ENCODE data around the gene CACNA1B.

The CACNA1B gene

DNA sequence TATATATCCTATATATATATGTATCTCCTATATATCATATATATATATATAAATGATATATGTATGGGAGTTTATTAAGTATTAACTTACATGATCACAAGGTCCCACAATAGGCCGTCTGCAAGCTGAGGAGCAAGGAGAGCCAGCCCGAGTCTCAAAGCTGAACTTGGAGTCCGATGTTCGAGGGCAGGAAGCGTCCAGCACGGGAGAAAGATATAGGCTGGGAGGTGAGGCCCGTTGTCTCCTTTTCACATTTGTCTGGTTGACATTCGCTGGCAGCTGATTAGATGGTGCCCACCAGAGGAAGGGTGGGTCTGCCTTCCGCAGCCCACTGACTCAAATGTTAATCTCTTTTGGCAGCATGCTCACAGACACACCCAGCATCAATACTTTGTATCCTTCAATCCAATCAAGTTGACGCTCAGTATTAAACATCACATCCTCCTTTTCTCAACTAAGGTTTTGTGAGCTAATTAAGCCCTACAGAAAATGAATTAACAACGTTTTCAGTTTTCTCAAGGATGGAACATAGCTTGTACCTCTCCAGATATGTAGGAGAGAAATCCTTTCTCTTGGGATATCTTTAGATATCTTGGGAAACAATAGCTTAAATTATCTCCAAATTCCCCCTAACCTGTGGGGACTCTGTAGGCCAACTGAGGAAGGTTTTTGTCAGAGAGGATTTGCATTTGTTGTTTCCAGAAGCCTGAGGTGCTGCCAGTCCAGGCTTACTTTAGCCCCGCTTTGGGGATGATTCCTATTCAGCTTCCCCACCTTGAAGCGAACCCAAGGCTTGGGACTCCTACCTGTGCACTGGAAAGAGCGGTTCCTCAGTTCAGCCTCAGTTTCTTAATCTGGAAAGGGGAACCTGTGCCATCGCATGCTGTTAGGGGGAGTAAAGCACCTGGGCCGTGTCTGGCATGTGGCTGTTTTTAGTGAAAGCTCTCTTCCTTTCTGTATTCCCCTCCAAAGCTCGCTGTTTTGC is 163.2 kb downstream of the CACNA1B start:
- DNase-seq (ENCODE audit: low read depth) = no peak

DNA sequence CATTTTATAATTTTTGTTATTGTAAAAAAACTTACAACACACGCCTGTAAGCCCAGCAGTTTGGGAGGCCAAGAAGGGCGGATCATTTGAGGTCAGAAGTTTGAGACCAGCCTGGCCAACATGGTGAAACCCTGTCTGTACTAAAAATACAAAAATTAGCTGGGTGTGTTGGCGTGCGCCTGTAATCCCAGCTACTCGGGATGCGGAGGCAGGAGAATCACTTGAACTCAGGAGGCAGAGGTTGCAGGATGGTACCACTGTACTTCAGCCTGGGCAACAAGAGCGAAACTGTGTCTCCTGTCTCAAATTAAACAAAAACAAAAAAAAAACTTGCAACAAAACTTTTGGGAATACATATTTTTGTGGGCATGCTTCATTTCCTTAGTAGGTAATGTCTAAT is 164.6 kb downstream of the CACNA1B start:
- DNase-seq (ENCODE audit: low read depth) = no peak

GRCh38 chr9:138042640-138043039 is 165.1 kb downstream of the CACNA1B start:
- no peak for DNase-seq (ENCODE audit: low read depth)

DNA sequence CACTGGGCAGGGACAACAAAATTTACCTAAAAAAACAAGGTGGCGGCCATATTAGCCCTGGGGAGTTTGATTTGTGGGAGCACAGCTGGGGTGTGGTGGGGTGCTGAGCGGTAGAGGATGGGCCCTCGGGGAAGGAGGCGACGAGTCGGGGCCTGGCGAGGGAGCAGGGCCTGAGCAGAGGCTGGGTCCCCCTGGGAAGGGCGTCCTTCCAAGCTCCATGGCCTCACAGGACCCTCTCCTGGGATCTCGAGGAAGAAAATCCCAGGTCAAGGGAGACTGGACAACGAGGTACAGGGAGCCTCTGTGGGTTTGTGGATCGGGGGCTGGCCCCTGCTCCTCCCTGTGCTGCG is 165.5 kb downstream of the CACNA1B start:
- DNase-seq (ENCODE audit: low read depth) = no peak

GRCh38 chr9:138043411-138044345 is 166.1 kb downstream of the CACNA1B start:
- no peak for DNase-seq (ENCODE audit: low read depth)

DNA sequence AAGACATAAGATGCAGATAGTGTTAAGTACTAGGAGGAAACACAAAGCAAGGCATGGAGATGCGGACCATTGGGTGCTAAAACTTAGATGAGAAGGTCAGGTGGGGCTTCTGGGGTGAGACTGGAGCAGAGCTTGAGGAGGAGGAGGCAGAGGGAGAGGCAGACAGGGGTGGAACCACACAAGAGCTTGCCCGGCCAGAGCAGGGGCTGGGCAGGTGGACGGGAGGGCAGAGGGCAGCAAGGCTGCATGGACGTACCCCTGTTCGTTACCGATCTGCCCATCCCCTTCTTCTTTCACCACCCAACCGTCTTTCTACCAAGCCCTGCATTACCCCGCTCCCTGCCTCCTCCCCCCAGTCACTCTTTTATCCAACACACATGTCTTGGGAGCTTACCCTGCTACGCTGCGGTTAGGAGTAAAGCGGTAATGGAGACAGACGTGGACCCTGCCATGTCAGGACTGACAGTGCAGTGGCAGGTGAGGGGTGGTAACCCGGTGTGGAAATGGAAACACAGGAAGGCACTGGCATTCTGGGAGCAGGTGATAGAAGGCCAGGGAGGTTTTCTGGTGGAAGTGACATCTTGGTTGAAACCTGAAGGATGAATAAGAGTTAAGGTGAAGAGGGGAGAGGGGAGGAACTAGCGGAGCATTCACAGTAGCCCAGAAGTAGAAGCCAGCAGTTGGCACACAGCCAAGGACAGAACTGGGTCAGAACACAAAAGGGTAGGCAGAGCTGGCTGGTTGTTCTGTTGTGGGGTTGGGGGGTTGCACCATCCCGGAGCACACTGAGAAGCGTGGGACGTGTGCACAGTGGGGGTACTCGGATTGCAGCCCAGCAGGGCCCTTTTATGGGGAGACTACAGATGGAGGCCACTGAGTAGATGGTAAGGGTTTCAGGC is 167.2 kb downstream of the CACNA1B start:
- DNase-seq (ENCODE audit: low read depth) = no peak

DNA sequence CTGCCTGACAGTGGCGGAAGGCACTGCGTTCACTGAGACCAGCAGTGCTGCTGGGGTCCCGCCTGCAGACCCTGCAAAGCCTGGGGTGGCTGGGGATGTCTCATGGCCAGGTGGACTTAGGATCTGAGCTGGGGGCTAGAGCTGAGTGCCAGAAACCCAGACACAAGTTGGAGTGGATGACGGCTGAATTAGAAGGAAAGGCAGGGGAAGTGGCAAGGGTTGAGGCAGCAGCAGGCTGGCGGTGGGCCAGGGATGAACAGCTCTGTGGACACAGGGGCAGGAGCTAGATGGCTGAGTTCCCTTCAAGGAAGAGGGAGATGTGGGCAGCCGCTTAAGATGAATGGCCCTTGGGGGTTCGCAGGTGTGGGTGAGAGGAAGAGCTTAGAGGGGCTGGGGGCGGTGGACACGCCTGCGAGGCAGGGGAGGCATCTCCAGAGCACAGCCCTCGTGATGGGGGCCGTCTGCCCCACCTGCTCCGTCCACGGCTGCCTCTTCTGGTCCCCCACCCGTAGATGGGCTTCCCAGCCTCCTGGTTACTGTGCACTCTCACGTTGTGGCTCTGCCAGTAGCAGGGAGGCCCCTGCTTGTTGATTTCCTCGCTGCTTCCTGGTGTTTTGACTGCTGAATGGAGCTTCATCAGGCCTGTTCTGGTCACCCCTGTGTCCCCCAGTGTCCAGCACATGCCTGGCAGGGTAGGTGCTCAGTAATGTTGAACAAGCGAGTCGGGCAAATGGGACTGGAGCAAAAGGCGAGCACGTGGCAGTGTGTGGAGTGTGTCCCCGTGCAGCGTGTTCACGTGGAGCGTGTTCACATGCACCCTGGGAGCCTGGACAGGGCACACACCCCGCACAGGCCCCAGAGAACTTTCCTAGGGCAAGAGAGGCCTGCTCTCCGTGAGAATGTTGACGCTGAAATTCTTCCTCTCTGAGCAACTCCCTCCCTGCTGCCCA is 168.2 kb downstream of the CACNA1B start:
- no peak for DNase-seq (ENCODE audit: low read depth)

DNA sequence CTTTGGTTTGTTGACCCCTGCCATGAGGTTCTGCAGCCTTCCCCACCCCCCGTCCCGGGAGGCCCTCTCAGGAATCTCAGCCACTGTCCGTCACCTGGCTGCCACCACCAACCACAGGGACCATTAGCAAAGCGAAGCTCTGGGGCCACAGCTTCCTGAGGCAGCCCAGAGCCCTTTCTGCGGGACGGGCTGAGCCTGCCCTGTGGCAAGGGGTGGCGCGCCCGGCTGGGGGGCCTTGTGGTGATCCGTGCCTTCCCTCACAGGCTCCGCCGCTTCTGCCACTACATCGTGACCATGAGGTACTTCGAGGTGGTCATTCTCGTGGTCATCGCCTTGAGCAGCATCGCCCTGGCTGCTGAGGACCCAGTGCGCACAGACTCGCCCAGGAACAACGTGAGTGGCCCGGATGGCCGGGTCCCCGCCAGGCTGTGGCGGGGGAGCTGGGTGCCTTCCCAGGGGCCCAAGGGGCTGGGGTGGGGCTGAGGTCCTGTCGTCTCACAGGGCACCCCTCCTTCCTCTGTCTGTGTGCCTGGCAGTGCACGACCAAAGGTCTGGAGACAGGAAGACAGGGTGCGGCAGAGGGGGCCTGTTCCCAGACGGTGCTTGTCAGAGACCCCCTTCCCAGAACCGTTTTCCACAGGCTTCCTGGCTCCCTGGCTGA is 169.2 kb downstream of the CACNA1B start:
- DNase-seq (ENCODE audit: low read depth) = no peak

DNA sequence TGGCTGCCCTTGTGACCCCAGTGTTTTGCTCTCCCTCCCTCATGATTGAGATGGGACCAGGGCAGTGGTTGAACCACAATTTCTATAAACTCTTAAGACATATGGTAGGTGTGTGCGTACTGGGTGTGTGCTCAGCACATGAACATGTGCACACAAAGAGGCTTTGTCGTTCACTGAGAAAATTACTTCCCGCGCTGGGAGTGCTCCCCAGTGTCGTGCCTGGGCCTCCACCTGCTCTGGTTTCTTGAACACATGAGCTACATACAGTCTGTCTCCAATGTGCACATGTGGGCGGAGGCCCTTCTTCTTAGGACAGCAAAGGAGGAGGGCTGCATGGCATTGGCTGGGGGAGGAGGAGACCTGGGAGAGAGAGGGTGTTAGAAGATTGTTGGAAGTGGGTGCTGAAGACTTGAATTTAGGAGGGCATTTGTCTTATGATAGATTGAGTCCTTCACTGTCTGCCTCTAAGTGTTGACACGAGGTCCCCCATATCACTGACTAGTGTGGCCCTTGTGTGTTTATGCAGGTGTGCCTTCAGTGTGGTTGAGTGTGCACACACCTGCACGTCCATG is 170.0 kb downstream of the CACNA1B start:
- DNase-seq (ENCODE audit: low read depth) = no peak

DNA sequence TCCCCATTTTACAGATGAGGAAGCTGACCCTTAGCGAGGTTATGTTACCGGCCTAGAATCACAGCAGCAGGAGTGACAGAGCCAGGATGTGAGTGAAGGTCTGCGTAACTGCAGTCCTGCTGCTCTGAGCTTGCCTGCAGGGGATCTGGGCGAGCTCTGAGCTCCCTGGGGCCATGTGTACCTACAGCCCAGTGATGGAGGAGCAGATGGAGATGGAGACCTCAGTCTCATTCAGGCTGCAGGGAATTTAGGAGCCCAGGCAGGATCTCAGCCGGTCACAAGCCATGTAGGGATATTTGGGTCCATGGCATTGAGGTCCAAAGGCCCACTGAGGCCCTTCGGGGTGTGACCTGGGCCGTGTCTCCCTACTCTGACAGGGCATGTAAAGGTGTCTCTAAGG is 170.6 kb downstream of the CACNA1B start:
- no peak for DNase-seq (ENCODE audit: low read depth)

DNA sequence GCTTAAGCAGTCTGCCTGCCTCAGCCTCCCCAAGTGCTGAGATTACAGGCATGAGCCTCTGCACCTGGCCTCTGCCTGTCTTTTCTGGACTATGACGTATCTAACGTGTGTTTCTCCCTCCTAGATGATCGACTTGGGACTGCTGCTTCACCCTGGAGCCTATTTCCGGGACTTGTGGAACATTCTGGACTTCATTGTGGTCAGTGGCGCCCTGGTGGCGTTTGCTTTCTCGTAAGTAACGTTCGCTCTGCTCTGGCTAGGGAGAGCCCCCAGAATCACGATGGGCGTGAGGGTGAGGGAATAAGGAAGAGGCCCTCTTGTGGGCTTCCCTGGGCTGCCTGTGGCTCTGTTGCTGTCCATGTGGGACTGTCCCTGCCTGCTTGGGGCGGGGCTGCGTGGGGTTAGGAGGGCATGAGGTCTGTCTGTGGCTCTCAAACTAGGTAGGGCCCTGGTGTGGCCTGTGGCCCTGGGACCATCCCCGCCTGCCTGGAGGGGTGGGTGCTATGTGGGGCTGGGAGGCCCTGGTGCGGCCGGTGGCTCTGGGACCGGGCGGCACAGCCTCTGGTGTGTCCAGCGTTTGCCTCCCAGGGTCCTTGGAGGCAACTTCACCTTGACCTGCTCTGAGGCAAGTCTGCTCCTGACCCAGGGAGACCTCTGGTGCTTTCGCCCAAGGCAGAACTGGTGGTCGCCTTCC is 171.7 kb downstream of the CACNA1B start:
- no peak for DNase-seq (ENCODE audit: low read depth)

DNA sequence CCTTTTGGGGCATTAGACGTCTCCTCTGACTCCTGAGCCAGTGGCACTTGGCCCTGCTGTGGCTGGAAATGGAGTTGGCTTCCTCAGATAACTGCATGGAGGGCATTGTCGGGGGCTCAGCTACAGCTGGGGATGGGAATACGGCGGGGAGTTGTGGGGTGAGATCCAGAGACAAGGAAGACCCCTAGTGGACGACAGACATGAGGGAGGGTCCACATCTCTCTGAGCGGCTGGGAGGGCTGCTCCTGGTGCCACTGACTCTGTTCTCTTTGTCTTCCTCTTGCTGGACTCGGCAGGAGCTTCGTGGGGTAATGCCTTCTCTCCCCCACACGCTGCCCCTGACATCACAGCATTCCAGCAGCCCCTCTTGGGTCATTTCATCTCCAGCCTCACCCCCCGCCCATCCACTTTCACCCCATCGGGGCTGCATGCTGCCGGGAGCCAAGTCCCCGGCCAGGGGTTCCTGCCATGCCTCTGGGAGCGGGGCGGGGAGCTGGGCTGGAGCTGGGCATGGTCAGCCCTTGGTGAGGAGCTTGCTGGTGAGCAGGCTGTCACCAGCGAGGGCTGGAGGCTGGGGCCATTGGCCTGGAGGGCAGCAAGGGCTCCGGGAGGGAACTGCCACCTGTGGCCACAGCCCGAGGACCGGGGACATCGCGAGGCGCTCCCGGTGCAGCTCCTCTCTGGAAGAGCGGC is 172.3 kb downstream of the CACNA1B start:
- no peak for DNase-seq (ENCODE audit: low read depth)

- DNase-seq (ENCODE audit: low read depth) = no peak
Measured at GRCh38 chr9:138050472-138051330, 173.1 kb downstream of the CACNA1B start.

- no peak for DNase-seq (ENCODE audit: low read depth)
Measured at GRCh38 chr9:138051586-138052321, 174.2 kb downstream of the CACNA1B start.

- DNase-seq (ENCODE audit: low read depth) = no peak
Measured at GRCh38 chr9:138052322-138052615, 174.7 kb downstream of the CACNA1B start.

DNA sequence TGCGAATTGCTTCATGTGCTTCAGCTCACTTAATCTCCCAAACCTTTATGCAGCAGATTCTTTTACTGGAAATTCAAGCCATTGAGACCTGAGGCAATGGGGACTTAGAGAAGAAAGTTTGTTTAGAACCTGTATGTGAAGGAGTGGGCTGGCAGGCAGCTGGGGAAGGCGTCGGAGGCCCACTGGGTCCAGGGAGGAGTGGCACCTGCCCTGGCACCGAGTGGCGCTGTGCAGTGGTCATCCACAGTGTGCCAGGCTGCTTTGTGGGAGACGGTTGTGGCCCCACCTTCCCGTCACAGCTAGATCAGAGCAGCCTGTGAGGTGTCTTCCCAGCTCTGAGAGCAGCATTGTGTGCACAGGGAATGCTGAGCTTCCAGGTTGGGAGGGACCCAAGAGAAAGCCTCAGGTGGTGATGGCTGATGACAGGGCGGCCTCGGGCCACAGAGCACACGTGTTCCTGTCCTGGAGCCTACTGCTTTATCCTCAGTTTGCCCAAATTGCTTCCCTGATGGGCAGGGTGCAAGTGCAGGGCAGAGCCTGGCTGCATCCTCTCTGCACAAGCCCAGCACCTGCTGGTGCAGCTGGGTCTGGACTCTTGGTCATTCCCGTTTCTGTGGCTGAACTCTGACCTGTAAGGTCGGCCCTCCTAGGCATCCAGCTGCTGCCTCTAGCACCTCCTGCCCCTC is 175.2 kb downstream of the CACNA1B start:
- DNase-seq (ENCODE audit: low read depth) = no peak

Measured in non-pigmented ciliary epithelial cell (primary cell).